GM23338 (cell line): Measurements from ENCODE around the gene VPS37C. TPM values are rescaled to one million over a fixed set of nuclear protein-coding genes. Genes with fewer than 3 reads are reported as not detected.

ENCODE experiments used
- ATAC-seq: fragments of 200-7000 bp; cut with Tn5 transposase; 3 replicates; pipeline ENCODE4 v1.9.1; 2020
- DNase-seq: peaks from one replicate; pipeline ENCODE4 v3.0.0-alpha.2; 2015; ENCODE audit warnings: low spot score
- H2AFZ ChIP-seq: fragments of 200-600 bp; sonication (generic); 2 replicates; pipeline ENCODE4 v1.8.0; 2016; ENCODE audit warnings: antibody characterized with exemption, mild to moderate bottlenecking, moderate library complexity
- H3F3A ChIP-seq: fragments of 200-600 bp; sonication (generic); replicated peaks from 2 replicates; pipeline ENCODE4 v1.8.0; 2017; ENCODE audit warnings: antibody characterized with exemption, mixed run types, low read depth
- H3K27ac ChIP-seq: fragments of 200-600 bp; sonication (generic); 2 replicates; pipeline ENCODE4 v1.6.1; 2016; ENCODE audit warnings: low read depth
- H3K27me3 ChIP-seq: fragments of 200-600 bp; sonication (generic); 2 replicates; pipeline ENCODE4 v1.8.0; 2016; ENCODE audit warnings: mild to moderate bottlenecking, mixed run types, moderate library complexity; ENCODE audit not compliant: insufficient read depth
- H3K36me3 ChIP-seq: fragments of 200-600 bp; sonication (generic); 2 replicates; pipeline ENCODE4 v1.8.0; 2016; ENCODE audit warnings: mild to moderate bottlenecking; ENCODE audit not compliant: insufficient read depth
- H3K4me1 ChIP-seq: fragments of 200-600 bp; sonication (generic); 2 replicates; pipeline ENCODE4 v1.8.0; 2016; ENCODE audit warnings: mild to moderate bottlenecking, moderate library complexity; ENCODE audit not compliant: insufficient read depth
- H3K4me2 ChIP-seq: fragments of 200-600 bp; sonication (generic); 2 replicates; pipeline ENCODE4 v1.7.1; 2017; ENCODE audit warnings: mixed run types
- H3K4me3 ChIP-seq: fragments of 200-600 bp; sonication (generic); 2 replicates; pipeline ENCODE4 v1.6.1; 2016; ENCODE audit warnings: mixed run types
- H3K79me2 ChIP-seq: fragments of 200-600 bp; sonication (generic); replicated peaks from 2 replicates; pipeline ENCODE4 v1.8.0; 2017; ENCODE audit warnings: mild to moderate bottlenecking; ENCODE audit not compliant: insufficient read depth
- H3K9me2 ChIP-seq: fragments of 200-600 bp; sonication (generic); 2 replicates; pipeline ENCODE4 v1.8.0; 2017; ENCODE audit not compliant: insufficient read depth
- H4K20me1 ChIP-seq: fragments of 200-600 bp; sonication (generic); replicated peaks from 2 replicates; pipeline ENCODE4 v1.8.0; 2017; ENCODE audit warnings: mild to moderate bottlenecking; ENCODE audit not compliant: insufficient read depth
- H3K27ac Mint-ChIP-seq: 2 replicates; pipeline ENCODE4 v1.8.0; 2020; ENCODE audit warnings: inconsistent platforms, mild to moderate bottlenecking, moderate library complexity, mixed read lengths
- H3K27me3 Mint-ChIP-seq: 3 replicates; pipeline ENCODE4 v1.8.0; 2022; ENCODE audit warnings: low read depth, mild to moderate bottlenecking, moderate library complexity, mixed read lengths, inconsistent platforms; ENCODE audit not compliant: insufficient read depth, poor library complexity
- H3K36me3 Mint-ChIP-seq: 3 replicates; pipeline ENCODE4 v1.8.0; 2021; ENCODE audit warnings: low read depth, mild to moderate bottlenecking, inconsistent platforms, moderate library complexity, mixed read lengths
- H3K4me1 Mint-ChIP-seq: 3 replicates; pipeline ENCODE4 v1.8.0; 2020; ENCODE audit warnings: mild to moderate bottlenecking, inconsistent platforms, mixed read lengths
- H3K4me3 Mint-ChIP-seq: 3 replicates; pipeline ENCODE4 v1.8.0; 2021; ENCODE audit warnings: moderate library complexity, mild to moderate bottlenecking, inconsistent platforms, mixed read lengths
- H3K9me3 Mint-ChIP-seq: 3 replicates; pipeline ENCODE4 v1.8.0; 2020; ENCODE audit warnings: moderate library complexity, mild to moderate bottlenecking, inconsistent platforms, mixed read lengths
- CTCF ChIP-seq, 2 experiments: fragments of 200-600 bp in 1 of 2; sonication (generic) in 1 of 2; conservative IDR thresholded peaks; 2 replicates each; pipeline versions ENCODE4 v1.5.1 to v1.6.1; 2016 to 2017; ENCODE audit warnings: antibody characterized with exemption in 2 of 2, low read depth in 2 of 2, mild to moderate bottlenecking in 2 of 2, moderate library complexity in 1 of 2
- ETS1 ChIP-seq: IDR thresholded peaks from 2 replicates; pipeline ENCODE4 v1.6.1; 2016; ENCODE audit warnings: antibody characterized with exemption
- EZH2 ChIP-seq: fragments of 200-600 bp; sonication (generic); IDR thresholded peaks from one replicate; pipeline ENCODE4 v1.8.0; 2017; ENCODE audit warnings: antibody characterized with exemption, mild to moderate bottlenecking, low read depth; ENCODE audit not compliant: unreplicated experiment
- EZH2phosphoT487 ChIP-seq: fragments of 200-600 bp; sonication (generic); IDR thresholded peaks from one replicate; pipeline ENCODE4 v1.8.1; 2018; ENCODE audit warnings: antibody characterized with exemption; ENCODE audit not compliant: unreplicated experiment
- JUNB ChIP-seq: IDR thresholded peaks from one replicate; pipeline ENCODE4 v1.6.1; 2016; ENCODE audit warnings: antibody characterized with exemption; ENCODE audit not compliant: unreplicated experiment
- NANOG ChIP-seq: IDR thresholded peaks from 2 replicates; pipeline ENCODE4 v1.6.1; 2016; ENCODE audit warnings: antibody characterized with exemption, borderline replicate concordance
- POLR2AphosphoS5 ChIP-seq: IDR thresholded peaks from 2 replicates; pipeline ENCODE4 v1.6.1; 2016; ENCODE audit warnings: antibody characterized with exemption, low read depth
- ZNF114 ChIP-seq: fragments of 250-450 bp; sonication (Bioruptor Pico); IDR thresholded peaks from 2 replicates; pipeline ENCODE4 v1.5.0; 2020; ENCODE audit warnings: mild to moderate bottlenecking, moderate library complexity
- ZNF331 ChIP-seq: fragments of 250-450 bp; sonication (Bioruptor Pico); IDR thresholded peaks from 2 replicates; pipeline ENCODE4 v1.5.0; 2020; ENCODE audit warnings: low read depth, mild to moderate bottlenecking, moderate library complexity
- ZNF462 ChIP-seq: fragments of 250-450 bp; sonication (Bioruptor Pico); IDR thresholded peaks from 2 replicates; pipeline ENCODE4 v1.5.0; 2020; ENCODE audit warnings: mild to moderate bottlenecking, moderate library complexity
- polyA plus RNA-seq: library from polyadenylated mRNA; unstranded; fragments of >200 nt; fragmentation: Nextera tagmentation; extraction: Ambion mirVana; gene quantifications from 2 replicates; pipeline ENCODE4 v1.2.1, GENCODE V29; 2016
- total RNA-seq: library from RNA; depleted of rRNA; stranded (reverse); fragments of >200 nt; shearing (Covaris generic); gene quantifications from 2 replicates; pipeline ENCODE4 v1.2.3, GENCODE V29; 2014

Gene VPS37C
- total and polyA plus RNA-seq, 2 experiments from 2014 or later, result 8.8 to 19.4 TPM

- no peak for TF ChIP-seq ZNF462 (CRISPR knock-in tag)
Observed at GRCh38 chr11:61152816-61153592, 8.2 kb downstream of the VPS37C start (continued).

- Histone ChIP-seq H3K4me2 (no peak overlapping the region), H4K20me1 (peaks cover 43% of the 10 kb centered on the region), H3K9me2 (no peaks in the 10 kb centered on the region), H3K4me3 (no peak overlapping the region), H3K27ac (peak overlapping the region; percentile 47; the same call in 1 of the 2 replicates), H3K79me2 (peaks cover 97% of the 10 kb centered on the region), H3K36me3 (no peaks in the 10 kb centered on the region), H3F3A (no peaks in the 10 kb centered on the region), H3K27me3 (no peaks in the 10 kb centered on the region), H2AFZ (no peak overlapping the region), H3K4me1 (peaks cover 19% of the 10 kb centered on the region)
- Mint-ChIP-seq H3K9me3 (no peaks in the 10 kb centered on the region), H3K4me3 (no peak overlapping the region), H3K27me3 (peaks cover 13% of the 10 kb centered on the region), H3K36me3 (no peaks in the 10 kb centered on the region), H3K4me1 (peaks cover 61% of the 10 kb centered on the region), H3K27ac (no peak overlapping the region)
- DNase-seq (no peak), ATAC-seq (no peak)
- TF ChIP-seq JUNB (no peak), ETS1 (no peak), EZH2phosphoT487 (no peak), CTCF (conservative IDR thresholded peaks at IDR 0.05; ENCODE audit: low read depth in 2 of 2) (no peak), NANOG (no peak), POLR2AphosphoS5 (no peak), EZH2 (no peak), ZNF114 (no peak), ZNF331 (CRISPR knock-in tag) (no peak)
Observed at GRCh38 chr11:61151545-61152252, 9.5 kb downstream of the VPS37C start.
